Kidney glomerular epithelial cell (primary cell): ENCODE data around the gene ATP9A.
"Not testable (repeated sequence)": the region's sequence is repeated elsewhere in the genome, so short reads cannot be mapped to it uniquely, and the experiment has no call there.

Experiments
- DNase-seq: peaks from one replicate; lab custom pipeline; 2025; lab: John Stamatoyannopoulos, UW

Gene ATP9A

DNA sequence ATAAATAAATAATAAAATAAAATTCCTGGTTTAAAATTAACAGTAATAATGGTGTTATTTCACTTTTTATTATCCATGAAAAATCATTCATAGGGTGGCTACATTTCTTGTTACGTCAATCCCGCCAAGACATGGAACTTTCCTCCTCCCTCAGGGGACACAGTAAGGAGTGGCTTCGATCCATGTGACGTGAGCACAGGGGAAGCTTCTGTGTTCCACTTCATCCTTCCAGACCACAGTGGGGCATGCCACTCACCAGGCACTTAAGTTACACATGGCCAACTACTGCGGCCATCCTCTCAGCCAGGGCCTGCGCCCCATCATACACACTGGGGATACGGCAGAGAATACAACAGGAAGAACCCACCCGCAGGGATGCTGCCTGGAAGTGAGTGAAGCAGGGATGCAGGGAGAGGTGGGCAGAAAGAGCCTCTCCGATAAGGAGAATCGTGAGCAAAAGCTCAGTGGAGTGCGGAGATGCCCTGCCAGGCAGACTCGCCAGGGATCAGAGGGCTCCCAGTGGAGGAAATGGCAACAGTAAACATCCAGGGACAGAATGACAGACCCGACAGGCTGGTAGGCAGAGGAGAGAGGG, 75.3 kb downstream of the ATP9A start:
- no peak for DNase-seq

GRCh38 chr20:51691703-51692102, 76.5 kb downstream of the ATP9A start:
- DNase-seq, result no peak

DNA sequence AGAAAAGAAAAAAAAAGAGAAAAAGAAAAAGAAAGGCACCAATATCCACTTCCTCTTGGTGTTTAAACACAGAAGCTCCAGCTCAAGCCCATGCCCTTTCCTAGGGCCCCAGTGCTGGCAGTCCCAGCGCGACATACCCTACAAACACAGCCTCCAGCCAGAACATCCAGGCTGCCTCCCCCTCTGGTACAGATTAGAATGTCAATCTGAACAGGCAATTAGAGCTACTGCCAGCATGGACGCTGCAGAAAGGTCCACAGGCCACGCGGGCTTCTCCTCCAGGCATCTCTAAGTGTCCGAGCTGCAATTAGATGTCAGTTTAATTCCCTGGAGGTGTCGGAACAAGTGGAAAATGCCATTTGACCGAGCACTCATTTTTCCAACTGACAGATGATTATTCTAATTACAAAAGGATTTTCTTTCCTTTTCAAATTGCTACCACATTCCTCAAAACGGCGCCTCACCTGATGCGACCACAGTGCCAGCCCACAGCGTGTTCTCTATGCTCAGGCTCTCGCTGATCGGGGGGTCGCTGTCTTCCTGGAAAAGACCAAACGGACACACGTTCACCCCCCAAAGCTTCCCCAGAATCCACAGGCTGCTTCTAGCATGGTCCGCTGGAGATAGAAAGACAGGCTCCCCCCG, 79.5 kb downstream of the ATP9A start:
- no peak for DNase-seq

GRCh38 chr20:51687630-51688029, 80.6 kb downstream of the ATP9A start:
- DNase-seq, result no peak

- no peak for DNase-seq
Observed at GRCh38 chr20:51687108-51687507, 81.1 kb downstream of the ATP9A start.

DNA sequence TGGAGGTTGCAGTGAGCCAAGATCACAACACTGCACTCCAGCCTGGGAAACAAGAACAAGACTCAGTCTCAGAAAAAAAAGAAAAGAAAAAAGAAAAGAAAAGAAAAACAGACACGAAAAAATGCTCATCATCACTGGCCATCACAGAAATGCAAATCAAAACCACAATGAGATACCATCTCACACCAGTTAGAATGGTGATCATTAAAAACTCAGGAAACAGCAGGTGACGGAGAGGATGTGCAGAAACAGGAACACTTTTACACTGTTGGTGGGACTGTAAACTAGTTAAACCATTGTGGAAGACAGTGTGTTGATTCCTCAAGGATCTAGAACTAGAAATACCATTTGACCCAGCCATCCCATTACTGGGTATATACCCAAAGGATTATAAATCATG, 82.7 kb downstream of the ATP9A start:
- not testable (repeated sequence) for DNase-seq

DNA sequence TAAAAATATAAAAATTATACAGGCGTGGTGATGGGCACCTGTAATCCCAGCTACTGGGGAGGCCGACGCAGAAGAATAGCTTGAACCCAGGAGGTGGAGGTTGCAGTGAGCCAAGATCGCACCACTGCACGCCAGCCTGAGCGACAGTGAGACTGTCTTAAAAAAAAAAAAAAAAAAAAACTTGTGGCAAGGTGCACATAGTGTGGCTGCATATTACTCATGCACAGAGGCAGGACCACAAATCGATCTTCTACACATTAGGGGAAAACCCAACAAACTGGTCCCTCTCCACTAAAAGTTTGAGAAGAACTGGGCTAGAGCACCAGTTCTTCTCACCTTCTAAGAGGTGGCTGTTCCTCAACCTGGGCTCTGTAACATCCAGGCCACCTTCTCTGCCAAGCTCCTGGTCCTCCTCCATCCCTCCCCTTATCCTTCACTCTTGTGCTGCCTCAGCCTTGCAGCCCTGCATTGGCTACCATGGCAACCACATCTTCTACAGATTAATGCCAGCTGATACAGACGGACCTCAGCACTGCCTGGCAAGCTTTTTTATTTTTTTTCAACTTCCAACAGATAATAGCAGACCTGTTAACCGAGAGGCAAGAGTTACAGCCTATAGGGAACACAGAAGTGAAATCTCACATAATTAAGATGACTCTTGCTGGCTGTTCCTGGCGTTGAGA, 88.0 kb downstream of the ATP9A start:
- DNase-seq, result no peak

DNA sequence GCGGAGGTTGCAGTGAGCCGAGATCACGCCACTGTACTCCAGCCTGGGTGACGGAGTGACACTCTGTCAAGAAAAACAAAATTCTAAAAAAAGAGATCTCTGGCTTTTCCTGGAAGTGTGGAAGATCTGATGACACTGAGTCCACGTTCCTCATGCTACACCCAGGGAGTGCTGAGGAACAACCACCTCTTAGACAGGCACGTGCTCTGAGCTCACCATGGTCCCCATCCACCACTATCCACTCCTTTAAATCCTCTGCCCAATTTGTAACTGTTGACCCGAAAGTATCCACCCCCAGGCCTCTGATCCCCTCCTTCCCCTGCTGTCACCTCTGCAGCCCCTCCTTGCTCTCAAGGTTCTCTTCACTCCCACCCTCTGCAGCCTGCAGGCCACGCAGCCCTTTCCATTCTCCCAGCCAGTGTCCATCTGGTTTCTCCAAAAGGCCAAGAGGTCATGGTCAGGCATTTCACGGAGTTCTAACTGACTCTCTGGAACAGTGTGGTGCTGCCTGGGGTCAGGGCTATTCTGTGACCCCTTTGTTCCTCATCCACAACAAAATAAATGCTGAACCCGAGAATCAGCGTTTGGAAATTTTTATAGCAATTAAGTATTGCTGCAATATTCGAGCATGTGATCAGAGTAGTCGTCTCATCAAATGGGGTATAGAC, 88.8 kb downstream of the ATP9A start:
- DNase-seq, result no peak

- no peak for DNase-seq
Observed at GRCh38 chr20:51678026-51678697, 90.0 kb downstream of the ATP9A start.

- DNase-seq, result no peak
Observed at GRCh38 chr20:51668947-51669346, 99.2 kb downstream of the ATP9A start.

- no peak for DNase-seq
Observed at GRCh38 chr20:51668515-51668914, 99.7 kb downstream of the ATP9A start.

DNA sequence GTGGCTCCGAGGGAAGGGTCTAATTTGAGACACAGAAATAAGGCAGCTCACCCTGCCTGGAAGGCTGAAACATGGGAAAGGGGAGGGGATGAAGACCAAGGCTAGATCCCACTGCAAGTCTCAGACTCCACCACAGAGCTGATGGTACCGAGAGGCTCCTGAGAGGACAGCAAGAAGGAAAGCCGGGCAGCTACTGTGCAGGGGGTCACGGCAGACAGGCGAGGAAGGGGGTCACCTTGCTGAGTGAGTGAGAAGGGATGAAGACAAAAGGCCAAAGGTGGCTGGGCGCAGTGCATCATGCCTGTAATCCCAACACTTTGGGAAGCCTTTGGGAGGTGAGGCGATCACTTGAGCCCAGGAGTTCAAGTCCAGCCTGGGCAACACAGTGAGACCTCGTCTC, 100.7 kb downstream of the ATP9A start:
- DNase-seq, result no peak

GRCh38 chr20:51667002-51667408, 101.2 kb downstream of the ATP9A start:
- no peak for DNase-seq

GRCh38 chr20:51666126-51666525, 102.1 kb downstream of the ATP9A start:
- DNase-seq, result no peak

DNA sequence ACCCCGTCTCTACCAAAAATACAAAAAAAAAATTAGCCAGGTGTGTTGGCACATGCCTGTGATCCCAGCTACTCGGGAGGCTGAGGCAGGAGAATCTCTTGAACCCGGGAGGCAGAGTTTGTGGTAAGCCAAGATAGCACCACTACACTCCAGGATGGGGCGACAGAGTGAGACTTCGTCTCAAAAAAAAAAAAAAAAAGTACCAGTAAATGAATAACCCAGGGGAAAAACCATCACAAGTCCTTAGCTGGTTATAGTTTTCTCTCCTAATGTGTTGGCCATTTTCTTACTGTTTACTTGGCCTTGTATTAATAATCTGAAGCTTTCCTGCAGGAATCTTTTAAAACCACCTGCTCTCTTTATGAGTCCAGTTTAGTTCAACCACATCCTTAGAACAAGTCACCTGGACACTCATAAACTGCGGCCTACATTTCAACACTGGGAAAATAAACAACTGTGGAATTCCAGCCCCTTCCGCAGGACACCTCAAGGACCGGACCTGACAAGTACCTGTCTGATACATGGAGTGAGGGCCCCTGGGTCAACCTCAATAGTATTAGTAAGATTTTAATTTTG, 102.6 kb downstream of the ATP9A start:
- DNase-seq, result no peak

DNA sequence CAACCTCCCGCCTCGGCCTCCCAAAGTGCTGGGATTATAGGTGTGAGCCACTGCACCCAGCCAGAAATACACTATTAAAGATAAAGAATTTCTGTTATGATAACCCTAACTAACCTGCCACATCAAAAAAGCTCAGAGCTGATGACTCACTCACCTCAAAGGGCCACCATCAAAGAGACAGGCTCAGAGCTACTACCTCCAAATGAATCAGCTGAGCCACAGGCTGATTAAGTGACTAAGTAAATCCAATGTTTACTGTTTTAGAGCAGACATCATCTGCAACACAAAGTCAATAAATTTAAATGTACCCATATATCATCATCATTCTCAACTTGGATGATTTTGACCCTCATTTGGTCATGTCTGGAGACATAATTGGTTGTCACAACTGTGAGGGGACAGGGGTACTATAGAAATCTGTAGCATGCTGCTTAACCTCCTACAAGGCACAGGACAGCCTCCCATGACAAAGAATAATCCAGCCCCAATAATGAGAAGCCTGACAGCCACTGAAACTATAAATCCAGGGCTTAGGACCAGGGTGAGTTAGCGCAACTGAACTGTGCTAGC, 106.5 kb downstream of the ATP9A start:
- DNase-seq, result peak; percentile 30

DNA sequence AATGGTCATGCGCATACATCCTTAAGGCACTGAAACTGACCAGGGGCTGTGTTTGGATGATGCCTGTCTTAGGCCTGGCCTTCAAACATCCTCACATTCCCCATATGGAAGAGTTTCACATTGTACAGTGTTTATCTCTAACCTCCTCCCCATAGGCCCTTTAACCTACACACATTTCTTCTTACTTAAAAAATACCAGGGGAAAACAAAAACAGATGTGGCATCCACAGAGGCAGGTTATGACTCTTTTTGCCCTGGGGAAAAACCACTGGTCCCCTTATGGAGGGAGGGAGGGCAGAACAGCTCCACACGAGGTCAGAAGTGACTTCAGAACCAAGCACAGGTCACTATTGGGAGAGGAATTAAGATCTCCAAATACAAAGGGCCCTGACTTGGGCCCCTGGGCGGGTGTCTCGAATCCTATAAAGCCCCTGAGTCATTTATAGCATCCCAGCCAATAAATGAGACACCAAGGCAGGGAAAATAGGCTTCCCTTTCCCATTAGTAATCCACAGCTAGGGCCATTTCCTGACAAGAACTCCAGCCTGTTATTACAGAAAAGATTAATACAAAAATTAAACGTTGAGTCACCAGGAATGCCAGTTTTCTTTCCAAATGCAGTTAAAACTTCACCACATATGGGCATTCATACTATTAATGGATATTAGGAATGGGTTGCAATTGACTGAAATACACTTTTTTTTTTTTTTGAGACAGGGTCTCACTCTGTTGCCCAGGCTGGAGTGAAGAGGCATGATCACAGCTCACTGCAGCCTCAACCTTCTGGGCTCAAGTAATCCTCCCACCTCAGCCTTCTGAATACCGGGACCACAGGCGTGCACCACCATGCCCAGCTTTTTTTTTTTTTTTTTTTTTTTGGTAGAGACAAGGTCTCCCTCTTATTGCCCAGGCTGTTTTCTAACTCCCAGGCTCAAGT, 107.2 kb downstream of the ATP9A start:
- no peak for DNase-seq

- no peak for DNase-seq
Observed at GRCh38 chr20:51659491-51660050, 108.6 kb downstream of the ATP9A start.

DNA sequence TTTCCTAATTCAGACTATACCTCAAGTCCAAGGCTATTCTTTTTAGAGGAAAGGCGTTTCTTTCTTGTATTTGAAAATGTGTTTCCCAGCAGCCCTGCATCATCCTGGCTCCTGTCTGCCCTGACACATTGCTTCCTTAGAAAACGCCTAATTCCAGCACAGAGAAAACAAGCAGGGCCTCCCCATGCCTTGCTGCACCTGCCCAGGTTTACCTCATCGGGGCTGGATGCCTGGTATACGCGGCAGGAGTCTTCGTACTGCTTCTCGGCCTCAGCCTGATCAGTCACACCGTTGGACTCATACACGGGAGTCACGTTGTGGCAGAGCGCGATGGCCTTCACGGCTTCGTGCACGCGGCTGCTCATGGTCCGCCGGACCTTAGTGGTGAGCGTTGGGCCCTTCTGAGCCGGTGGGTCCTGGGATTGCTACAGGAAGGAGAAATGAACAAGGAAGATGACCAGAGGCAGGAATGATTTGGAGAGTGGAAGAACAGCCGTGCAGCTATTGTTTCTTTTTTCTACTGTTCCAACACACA, 111.4 kb downstream of the ATP9A start:
- DNase-seq, result no peak

DNA sequence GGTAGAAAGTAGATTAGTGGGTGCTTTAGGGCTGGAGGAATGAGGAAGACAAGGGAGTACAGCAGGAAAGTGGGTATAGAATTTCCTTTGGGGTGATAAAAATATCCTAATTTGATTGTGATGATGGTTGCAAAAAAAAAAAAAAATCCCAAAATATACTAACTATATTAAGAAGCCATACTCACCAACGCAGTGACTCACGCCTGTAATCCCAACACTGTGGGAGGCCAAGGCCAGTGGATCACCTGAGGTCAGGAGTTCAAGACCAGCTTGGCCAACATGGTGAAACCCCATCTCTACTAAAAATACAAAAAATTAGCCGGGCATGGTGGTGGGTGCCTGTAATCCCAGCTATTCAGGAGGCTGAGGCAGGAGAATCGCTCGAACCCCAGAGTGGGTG, 112.1 kb downstream of the ATP9A start:
- DNase-seq, result not testable (repeated sequence)
